ENCODE results near the gene NRN1.

GRCh38 chr6:5994999-5995657 is 11.6 kb downstream of the NRN1 start:
- TF ChIP-seq CTCF (IDR thresholded peaks at IDR 0.05) (no peak), POLR2A (IDR thresholded peaks at IDR 0.05) (no peak)
